Measurements from ENCODE around the gene ENGASE. TPM values are rescaled to one million over a fixed set of nuclear protein-coding genes. Genes with fewer than 3 reads are reported as not detected.

ENGASE gene
- total RNA-seq, 2 donors from 2014 or later: 53.4 to 111 TPM

GRCh38 chr17:79062691-79063090 lies 11.9 kb upstream of the ENGASE start:
- intact Hi-C loops (cut with DNase I): no loop called here
- DNase-seq: no peak
- TF ChIP-seq, protein P1, sequence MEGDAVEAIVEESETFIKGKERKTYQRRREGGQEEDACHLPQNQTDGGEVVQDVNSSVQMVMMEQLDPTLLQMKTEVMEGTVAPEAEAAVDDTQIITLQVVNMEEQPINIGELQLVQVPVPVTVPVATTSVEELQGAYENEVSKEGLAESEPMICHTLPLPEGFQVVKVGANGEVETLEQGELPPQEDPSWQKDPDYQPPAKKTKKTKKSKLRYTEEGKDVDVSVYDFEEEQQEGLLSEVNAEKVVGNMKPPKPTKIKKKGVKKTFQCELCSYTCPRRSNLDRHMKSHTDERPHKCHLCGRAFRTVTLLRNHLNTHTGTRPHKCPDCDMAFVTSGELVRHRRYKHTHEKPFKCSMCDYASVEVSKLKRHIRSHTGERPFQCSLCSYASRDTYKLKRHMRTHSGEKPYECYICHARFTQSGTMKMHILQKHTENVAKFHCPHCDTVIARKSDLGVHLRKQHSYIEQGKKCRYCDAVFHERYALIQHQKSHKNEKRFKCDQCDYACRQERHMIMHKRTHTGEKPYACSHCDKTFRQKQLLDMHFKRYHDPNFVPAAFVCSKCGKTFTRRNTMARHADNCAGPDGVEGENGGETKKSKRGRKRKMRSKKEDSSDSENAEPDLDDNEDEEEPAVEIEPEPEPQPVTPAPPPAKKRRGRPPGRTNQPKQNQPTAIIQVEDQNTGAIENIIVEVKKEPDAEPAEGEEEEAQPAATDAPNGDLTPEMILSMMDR (IDR thresholded peaks at IDR 0.05): no peak
- no peak overlapping the region for H3K9ac ChIP-seq (ENCODE audit: low read depth in 2 of 2, low read length in 2 of 2)
- H3K4me1 ChIP-seq: no peaks in the 10 kb centered on the region
- H3K36me3 ChIP-seq: no peaks in the 10 kb centered on the region
- H3K27me3 ChIP-seq: no peaks in the 10 kb centered on the region
- H3K4me3 ChIP-seq: no peak overlapping the region
- no peaks in the 10 kb centered on the region for H3K9me3 ChIP-seq
- H3K27ac ChIP-seq: no peak overlapping the region

GRCh38 chr17:79064026-79064425 lies 10.6 kb upstream of the ENGASE start:
- no peak overlapping the region for H3K27ac ChIP-seq
- TF ChIP-seq, protein P1 (IDR thresholded peaks at IDR 0.05): no peak
- H3K9me3 ChIP-seq: no peaks in the 10 kb centered on the region
- no peaks in the 10 kb centered on the region for H3K27me3 ChIP-seq
- H3K9ac ChIP-seq (ENCODE audit: low read depth in 2 of 2, low read length in 2 of 2): no peak overlapping the region
- H3K4me3 ChIP-seq: no peak overlapping the region
- no peaks in the 10 kb centered on the region for H3K4me1 ChIP-seq
- H3K36me3 ChIP-seq: no peaks in the 10 kb centered on the region
- intact Hi-C loops (cut with DNase I): no loop called here
- DNase-seq: no peak

DNA sequence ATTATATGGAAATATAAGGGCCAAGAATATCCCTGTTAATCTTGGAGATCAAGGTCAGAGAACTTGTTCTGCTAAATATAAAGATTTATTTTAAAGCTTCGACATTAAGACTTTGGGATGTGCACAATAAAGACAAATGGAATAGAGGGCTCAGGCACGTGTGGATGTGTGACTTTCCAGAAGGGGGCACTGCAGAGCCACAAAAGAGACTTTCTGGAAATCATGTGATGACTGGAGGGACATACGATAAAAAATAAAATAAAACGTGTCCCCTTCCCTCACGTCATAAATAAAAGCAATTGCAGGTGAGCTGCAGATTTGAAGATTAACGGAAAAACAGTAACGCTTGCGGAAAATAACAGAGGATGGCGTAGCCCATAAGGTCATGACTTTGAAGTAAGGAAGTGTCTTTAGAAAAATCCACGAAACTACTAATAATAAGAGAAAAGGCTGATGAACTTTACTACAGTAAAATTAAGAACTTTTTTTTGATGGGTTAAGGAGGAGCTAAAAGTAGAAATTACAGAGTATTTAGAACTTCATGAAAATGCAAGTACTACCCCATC lies 9.4 kb upstream of the ENGASE start:
- intact Hi-C loops (cut with DNase I): no loop called here
- Histone ChIP-seq H3K27me3 (no peaks in the 10 kb centered on the region), H3K4me3 (no peak overlapping the region), H3K4me1 (no peaks in the 10 kb centered on the region), H3K27ac (no peak overlapping the region), H3K9me3 (no peaks in the 10 kb centered on the region), H3K36me3 (no peaks in the 10 kb centered on the region), H3K9ac (ENCODE audit: low read depth in 2 of 2, low read length in 2 of 2) (no peak overlapping the region)
- DNase-seq: peak; percentile 76
- TF ChIP-seq, protein P1 (IDR thresholded peaks at IDR 0.05): peak; percentile 72

DNA sequence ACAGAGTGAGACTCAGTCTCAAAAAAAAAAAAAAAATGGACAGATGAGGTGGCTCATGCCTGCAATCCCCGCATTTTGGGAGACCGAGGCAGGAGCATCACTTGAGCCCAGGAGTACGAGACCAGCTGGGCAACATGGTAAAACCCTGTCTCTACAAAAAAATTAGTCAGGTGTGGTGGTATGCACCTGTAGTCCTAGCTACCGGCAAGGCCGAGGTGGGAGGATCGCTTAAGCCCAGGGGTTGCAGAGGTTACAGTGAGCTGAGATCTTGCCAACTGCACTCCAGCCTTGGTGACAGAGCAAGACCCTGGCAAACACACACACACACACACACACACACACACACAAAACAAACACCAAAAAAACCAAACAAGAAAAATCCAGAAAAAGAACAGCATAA lies 7.7 kb upstream of the ENGASE start:
- Histone ChIP-seq H3K27ac (no peak overlapping the region), H3K36me3 (no peaks in the 10 kb centered on the region), H3K27me3 (no peaks in the 10 kb centered on the region), H3K4me3 (no peak overlapping the region), H3K9ac (ENCODE audit: low read depth in 2 of 2, low read length in 2 of 2) (no peak overlapping the region), H3K4me1 (no peaks in the 10 kb centered on the region), H3K9me3 (no peaks in the 10 kb centered on the region)
- intact Hi-C loops (cut with DNase I): no loop called here
- no peak for DNase-seq
- TF ChIP-seq, protein P1 (IDR thresholded peaks at IDR 0.05): no peak

- Histone ChIP-seq H3K4me1 (peaks cover 8% of the 10 kb centered on the region), H3K27ac (no peak overlapping the region), H3K4me3 (no peak overlapping the region), H3K27me3 (no peaks in the 10 kb centered on the region), H3K36me3 (no peaks in the 10 kb centered on the region), H3K9ac (ENCODE audit: low read depth in 2 of 2, low read length in 2 of 2) (no peak overlapping the region), H3K9me3 (no peaks in the 10 kb centered on the region)
- TF ChIP-seq, protein P1 (IDR thresholded peaks at IDR 0.05): no peak
- intact Hi-C loops (cut with DNase I): no loop called here
- no peak for DNase-seq
Measured at GRCh38 chr17:79070266-79070880, 4.3 kb upstream of the ENGASE start.

Data from colonic mucosa (tissue), 4 donors.